K562 (cell line): ENCODE measurements around the gene DCAKD.

Experiments
- ATF1 ChIP-seq, 2 experiments: fragments of 450-650 bp in 1 of 2; IDR thresholded peaks; 2 replicates each; pipeline ENCODE4 v1.6.1; 2016; ENCODE audit warnings: missing compliant biosample characterization in 1 of 2, missing genetic modification characterization in 1 of 2
- CTCF ChIP-seq, 3 experiments: IDR thresholded peaks in 2 of 3; conservative IDR thresholded peaks in 1 of 3; 2 replicates each; pipeline ENCODE4 v1.5.1; 2011 to 2012; ENCODE audit warnings: low read length in 3 of 3, mild to moderate bottlenecking in 3 of 3, control low read depth in 2 of 3, improper control_type of control experiment in 1 of 3, inconsistent platforms in 1 of 3, low read depth in 1 of 3, mixed read lengths in 1 of 3, moderate library complexity in 1 of 3; ENCODE audit not compliant: insufficient read depth in 2 of 3
- E2F3 ChIP-seq: fragments of 250-450 bp; sonication (Bioruptor Pico); IDR thresholded peaks from 2 replicates; pipeline ENCODE4 v1.4.0; 2020; ENCODE audit warnings: mild to moderate bottlenecking
- IRF1 ChIP-seq: sonication (generic); formaldehyde crosslinking; IDR thresholded peaks from 2 replicates; pipeline ENCODE4 v1.8.0; 2022; ENCODE audit warnings: missing genetic modification reagents, mild to moderate bottlenecking, borderline replicate concordance
- SETDB1 ChIP-seq: IDR thresholded peaks from one replicate; pipeline ENCODE4 v1.6.1; 2012; ENCODE audit warnings: low read length, control low read depth, inconsistent platforms
- ZBTB8A ChIP-seq: fragments of 450-650 bp; IDR thresholded peaks from 2 replicates; pipeline ENCODE4 v1.6.1; 2018; ENCODE audit warnings: mild to moderate bottlenecking, moderate library complexity; ENCODE audit not compliant: partially characterized antibody

GRCh38 chr17:44995436-44996001 is 55.9 kb downstream of the DCAKD start:
- TF ChIP-seq ATF1 (CRISPR knock-in tag; IDR thresholded peaks at IDR 0.05) (no peak), ATF1 (tag; IDR thresholded peaks at IDR 0.05) (no peak), CTCF (IDR thresholded peaks at IDR 0.05 in 2 of 3, conservative IDR thresholded peaks at IDR 0.05 in 1 of 3; ENCODE audit: insufficient read depth in 2 of 3, low read depth in 1 of 3, low read length in 3 of 3) (no peak), ZBTB8A (no peak), SETDB1 (no peak), IRF1 (CRISPR knock-in tag) (no peak), E2F3 (CRISPR knock-in tag) (no peak)
